ENCODE measurements around the gene KCNQ1OT1. TPM values are rescaled to one million over a fixed set of nuclear protein-coding genes. Genes with fewer than 3 reads are reported as not detected.

Gene KCNQ1OT1
- total RNA-seq, 1 experiment from 2014 or later: 2.4 TPM

GRCh38 chr11:2582351-2582945 lies 117.3 kb downstream of the KCNQ1OT1 start:
- no peak for ATAC-seq
- CTCF ChIA-PET: no interaction called here

GRCh38 chr11:2581931-2582350 lies 117.9 kb downstream of the KCNQ1OT1 start:
- ChIA-PET POLR2A (no interaction called here), CTCF (interaction anchor here (0.5 kb wide), 1 partner anchor 93 kb away, joined by 4 read pairs; no protein-coding TSS in a partner anchor)
- no peaks in the 10 kb centered on the region for H3K36me3 Mint-ChIP-seq
- H3K4me1 Mint-ChIP-seq: no peaks in the 10 kb centered on the region
- TF ChIP-seq ERG (CRISPR knock-in tag; IDR thresholded peaks at IDR 0.05): no peak
- TF ChIP-seq SOX15 (CRISPR knock-in tag; IDR thresholded peaks at IDR 0.05): no peak
- TF ChIP-seq ZNF281 (CRISPR knock-in tag; IDR thresholded peaks at IDR 0.05): no peak
- no peak for TF ChIP-seq RORB (CRISPR knock-in tag; IDR thresholded peaks at IDR 0.05)
- TF ChIP-seq NR3C1 (CRISPR knock-in tag; conservative IDR thresholded peaks at IDR 0.05; ENCODE audit: low read depth): no peak
- no peak overlapping the region for H3K27ac Mint-ChIP-seq
- H3K4me3 Mint-ChIP-seq: no peak overlapping the region
- DNase-seq (ENCODE audit: low spot score): peak; percentile 10
- H3K27me3 Mint-ChIP-seq (ENCODE audit: low read depth): peaks cover 54% of the 10 kb centered on the region
- no peaks in the 10 kb centered on the region for H3K9me3 Mint-ChIP-seq
- ATAC-seq: no peak

More at GRCh38 chr11:2582351-2582945, 117.3 kb downstream of the KCNQ1OT1 start:
- no peak for TF ChIP-seq TCF7 (CRISPR knock-in tag; IDR thresholded peaks at IDR 0.05; ENCODE audit: low read depth)
- no peak for TF ChIP-seq GRHL2 (CRISPR knock-in tag; IDR thresholded peaks at IDR 0.05; ENCODE audit: insufficient replicate concordance, severe bottlenecking)
- no peak for TF ChIP-seq AR (CRISPR knock-in tag; IDR thresholded peaks at IDR 0.05)
- no peak for TF ChIP-seq JUN (CRISPR knock-in tag; IDR thresholded peaks at IDR 0.05)
- TF ChIP-seq ZNF423 (CRISPR knock-in tag; IDR thresholded peaks at IDR 0.05): no peak
- TF ChIP-seq CREB1 (CRISPR knock-in tag; IDR thresholded peaks at IDR 0.05): no peak
- no peak for TF ChIP-seq NR3C1 (CRISPR knock-in tag; conservative IDR thresholded peaks at IDR 0.05; ENCODE audit: low read depth)
- TF ChIP-seq CBFB (CRISPR knock-in tag; IDR thresholded peaks at IDR 0.05; ENCODE audit: low read depth): no peak
- Mint-ChIP-seq H3K36me3 (no peaks in the 10 kb centered on the region), H3K27ac (no peak overlapping the region), H3K4me1 (no peaks in the 10 kb centered on the region), H3K9me3 (no peaks in the 10 kb centered on the region), H3K27me3 (ENCODE audit: low read depth) (peaks cover 54% of the 10 kb centered on the region), H3K4me3 (no peak overlapping the region)
- POLR2A ChIA-PET: no interaction called here
- DNase-seq (ENCODE audit: low spot score): peak; percentile 8

- Mint-ChIP-seq H3K4me3 (no peak overlapping the region), H3K4me1 (no peaks in the 10 kb centered on the region), H3K27ac (no peak overlapping the region), H3K9me3 (no peaks in the 10 kb centered on the region), H3K36me3 (no peaks in the 10 kb centered on the region), H3K27me3 (ENCODE audit: low read depth) (peaks cover 51% of the 10 kb centered on the region)
- ChIA-PET POLR2A (no interaction called here), CTCF (interaction anchor here (0.5 kb wide), 1 partner anchor 94 kb away, joined by 4 read pairs; no protein-coding TSS in a partner anchor)
- peak; percentile 7 for DNase-seq (ENCODE audit: low spot score)
- ATAC-seq: no peak
- TF ChIP-seq ZNF317 (CRISPR knock-in tag; IDR thresholded peaks at IDR 0.05; ENCODE audit: borderline replicate concordance, low read depth): no peak
- no peak for TF ChIP-seq ZNF138 (CRISPR knock-in tag; conservative IDR thresholded peaks at IDR 0.05)
- TF ChIP-seq OVOL2 (CRISPR knock-in tag; IDR thresholded peaks at IDR 0.05; ENCODE audit: borderline replicate concordance): no peak
- no peak for TF ChIP-seq FOXP4 (CRISPR knock-in tag; IDR thresholded peaks at IDR 0.05)
- no peak for TF ChIP-seq ZNF532 (CRISPR knock-in tag; IDR thresholded peaks at IDR 0.05; ENCODE audit: borderline replicate concordance)
Measured at GRCh38 chr11:2581151-2581930, 118.5 kb downstream of the KCNQ1OT1 start.
